22Rv1 (cell line): ENCODE data around the gene OR10T2.

Experiments
- CTCF ChIP-seq: fragments of 450-650 bp; IDR thresholded peaks from 2 replicates; pipeline ENCODE4 v1.5.1; 2017; ENCODE audit warnings: mild to moderate bottlenecking
- ZFX ChIP-seq: fragments of 450-650 bp; IDR thresholded peaks from 2 replicates; pipeline ENCODE4 v1.6.1; 2017; ENCODE audit warnings: antibody characterized with exemption, borderline replicate concordance

- TF ChIP-seq CTCF (no peak), ZFX (no peak)
Observed at GRCh38 chr1:158434741-158435140, 35.5 kb upstream of the OR10T2 start.
